H1 (cell line): ENCODE results near the gene DNAJC6. TPM values are rescaled to one million over a fixed set of nuclear protein-coding genes. Genes with fewer than 3 reads are reported as not detected.
A peak's percentile ranks its signal among the peaks of the same experiment; 100 is the strongest.

Source experiments
- ASH2L ChIP-seq: fragments of 200-600, 300-600 bp; sonication (generic); IDR thresholded peaks from one replicate; pipeline ENCODE4 v1.7.1; 2017; ENCODE audit warnings: low read length
- BACH1 ChIP-seq: IDR thresholded peaks from 2 replicates; pipeline ENCODE4 v1.6.1; 2012; ENCODE audit warnings: low read length, improper control_type of control experiment
- CTCF ChIP-seq, 3 experiments: IDR thresholded peaks; 1 replicate in 2 of 3; 2 replicates in 1 of 3; pipeline versions ENCODE4 v1.5.1 to v1.6.1; 2011; ENCODE audit warnings: low read length in 3 of 3, mild to moderate bottlenecking in 3 of 3, inconsistent platforms in 2 of 3, low read depth in 1 of 3, moderate library complexity in 1 of 3; ENCODE audit not compliant: insufficient read depth in 1 of 3; ENCODE audit errors: control extremely low read depth in 1 of 3
- EGR1 ChIP-seq: IDR thresholded peaks from 2 replicates; pipeline ENCODE4 v1.6.1; 2011; ENCODE audit warnings: low read depth, low read length, borderline replicate concordance
- KDM4A ChIP-seq: IDR thresholded peaks from one replicate; pipeline ENCODE4 v1.7.1; 2012; ENCODE audit warnings: low read depth, mild to moderate bottlenecking, moderate library complexity, low read length, inconsistent platforms; ENCODE audit not compliant: severe bottlenecking
- MAX ChIP-seq: IDR thresholded peaks from 2 replicates; pipeline ENCODE4 v1.6.1; 2012; ENCODE audit warnings: inconsistent platforms
- POLR2A ChIP-seq, 2 experiments: IDR thresholded peaks; 1 replicate in 1 of 2; 2 replicates in 1 of 2; pipeline ENCODE4 v1.6.1; 2011; ENCODE audit warnings: low read depth in 2 of 2, low read length in 2 of 2, mild to moderate bottlenecking in 2 of 2; ENCODE audit errors: control extremely low read depth in 1 of 2
- POU5F1 ChIP-seq: IDR thresholded peaks from 2 replicates; pipeline ENCODE4 v1.6.1; 2011; ENCODE audit warnings: low read depth, mild to moderate bottlenecking, low read length, moderate library complexity
- SIX5 ChIP-seq: IDR thresholded peaks from 2 replicates; pipeline ENCODE4 v1.6.1; 2011; ENCODE audit warnings: mild to moderate bottlenecking, low read depth, low read length
- SUZ12 ChIP-seq: fragments of 200-600 bp; sonication (generic); IDR thresholded peaks from 2 replicates; pipeline ENCODE4 v1.6.1; 2012; ENCODE audit warnings: mild to moderate bottlenecking, inconsistent platforms, low read length, moderate library complexity, mixed read lengths
- TBP ChIP-seq: IDR thresholded peaks from 2 replicates; pipeline ENCODE4 v1.6.1; 2011; ENCODE audit warnings: low read depth, low read length, improper control_type of control experiment
- polyA plus RNA-seq, 7 experiments: library from polyadenylated mRNA; depleted of rRNA in 3 of 7; stranded (reverse) in 5 of 7; unstranded in 2 of 7; fragments of >200 nt in 5 of 7; fragments of 200-250 nt in 2 of 7; gene quantifications; 1 replicate in 5 of 7; 2 replicates in 1 of 7; 4 replicates in 1 of 7; pipeline versions ENCODE4 v1.2.1 to v1.2.3, GENCODE V29; 2011 to 2013; ENCODE audit warnings: missing spikeins in 2 of 7, mixed read lengths in 2 of 7
- total RNA-seq: library from RNA; stranded (reverse); fragmentation: NEBNext Ultra II Directional; extraction: Animal tissue kit (Norgen Biotek cat#: 25700); gene quantifications from 2 replicates; pipeline ENCODE4 v1.2.1, GENCODE V29; 2021

The DNAJC6 gene
- total and polyA plus RNA-seq, 2 of the 8 experiments (the other 6 are each of a cell fraction or from before 2014, with no cell fraction given): 1.6 to 3.0 TPM

- TF ChIP-seq POLR2A (IDR thresholded peaks at IDR 0.05; ENCODE audit: control extremely low read depth in 1 of 2, low read depth in 2 of 2, low read length in 2 of 2) (no peak), POU5F1 (no peak), KDM4A (no peak), BACH1 (peak; percentile 82), SUZ12 (no peak), EGR1 (no peak), CTCF (IDR thresholded peaks at IDR 0.05; ENCODE audit: control extremely low read depth in 1 of 3, insufficient read depth in 1 of 3, low read depth in 1 of 3, low read length in 3 of 3) (no peak), ASH2L (no peak), SIX5 (no peak), TBP (no peak), MAX (no peak)
Observed at GRCh38 chr1:65425697-65426096, 116.4 kb downstream of the DNAJC6 start (continued).
